HTR-8/SVneo (cell line): ENCODE results near the gene CYP11A1.
A peak's percentile ranks its signal among the peaks of the same experiment; 100 is the strongest.

Experiments used
- DNase-seq: peaks from one replicate; pipeline ENCODE4 v3.0.0; 2011; ENCODE audit warnings: low spot score, mixed read lengths; ENCODE audit not compliant: insufficient read length
- FAIRE-seq: peaks from 2 replicates; lab custom pipeline; 2011; peaks lifted over from hg19 to GRCh38; lab: Jason Lieb, UNC

CYP11A1 gene

DNA sequence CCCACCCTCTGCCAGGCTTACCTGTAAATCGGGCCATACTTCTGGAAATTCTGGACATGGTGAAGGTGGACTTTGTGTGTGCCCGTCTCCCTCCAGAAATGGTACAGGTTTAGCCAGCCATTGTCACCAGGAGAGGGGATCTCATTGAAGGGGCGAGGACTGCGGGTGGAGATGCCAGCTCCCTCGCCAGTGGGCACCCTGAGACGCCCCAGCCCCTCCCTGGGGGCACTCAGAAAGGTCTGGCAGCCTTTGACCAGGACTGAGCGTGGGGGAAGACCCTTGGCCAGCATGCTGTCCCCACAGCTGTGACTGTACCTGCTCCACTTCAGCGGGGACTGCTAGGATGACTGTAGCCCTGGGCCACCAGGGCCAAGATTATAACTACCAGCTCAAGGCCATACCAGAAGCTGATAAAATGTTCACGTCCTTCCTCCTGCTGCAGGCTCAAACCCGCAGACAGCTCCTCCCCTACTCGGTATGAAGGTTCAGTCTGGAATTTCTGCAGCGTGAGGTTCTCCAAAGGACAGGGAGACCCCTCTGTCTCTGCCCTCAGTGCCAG, at the start of gene CYP11A1:
Gene CYP11A1 (minus strand): TSS at position 351 of the 559 bp plus-strand sequence. CDS start 61 bp downstream, at position 290.
- DNase-seq (no peak), FAIRE-seq (no peak)

DNA sequence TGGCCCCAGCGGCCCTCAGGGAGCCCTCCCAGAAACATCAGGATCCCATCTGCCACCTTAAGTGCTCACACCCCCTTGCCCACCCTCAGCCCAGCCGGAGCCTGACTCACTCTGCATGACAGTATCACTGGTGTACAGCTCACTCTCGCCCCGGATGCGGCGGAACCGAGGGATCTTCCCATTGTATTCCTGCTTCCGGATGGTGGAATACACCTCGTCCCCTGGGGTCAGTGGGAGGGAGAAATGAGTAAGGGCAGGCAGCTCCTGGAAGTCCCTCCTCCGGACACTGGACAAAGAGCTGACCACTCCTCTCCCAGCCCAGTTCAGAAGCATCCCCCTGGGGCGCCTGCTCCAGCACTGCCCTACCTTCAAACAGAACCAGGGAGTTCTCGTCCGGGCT, 49.8 kb upstream of the CYP11A1 start:
- DNase-seq = peak; percentile 66
- FAIRE-seq = peak; percentile 52

- DNase-seq = no peak
- peak; percentile 76 for FAIRE-seq
Observed at GRCh38 chr15:74415966-74416916, 48.8 kb upstream of the CYP11A1 start.

- DNase-seq (no peak), FAIRE-seq (no peak)
Observed at GRCh38 chr15:74414603-74415338, 47.3 kb upstream of the CYP11A1 start.

DNA sequence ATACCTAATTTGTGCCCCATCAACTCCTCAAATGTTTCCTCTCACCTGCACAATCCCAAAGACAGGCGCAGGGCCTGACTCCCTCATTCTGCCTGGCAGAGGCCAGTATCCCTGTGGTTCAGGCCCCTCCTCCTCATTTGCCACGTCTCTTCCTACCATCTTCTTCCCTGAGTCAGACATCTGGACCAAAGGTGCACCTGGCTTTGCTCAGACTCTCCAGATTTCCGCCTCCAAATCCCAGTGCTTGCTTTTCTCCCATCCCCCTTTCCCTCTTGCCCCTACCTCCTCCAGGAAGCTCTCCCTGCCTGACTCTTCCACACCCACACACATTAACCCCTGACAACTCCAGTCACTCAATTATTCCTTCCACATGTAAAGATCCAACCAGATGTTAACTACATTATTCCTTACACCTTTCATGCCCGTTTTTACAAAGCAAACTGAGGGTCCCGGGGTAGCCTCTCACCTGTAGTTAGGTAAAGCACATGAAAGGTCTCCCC, 46.7 kb upstream of the CYP11A1 start:
- no peak for FAIRE-seq

GRCh38 chr15:74413350-74414080, 46.1 kb upstream of the CYP11A1 start:
- DNase-seq (no peak), FAIRE-seq (no peak)

More for the DNA sequence above, 46.7 kb upstream of the CYP11A1 start:
- DNase-seq = no peak

- DNase-seq (no peak), FAIRE-seq (no peak)
Observed at GRCh38 chr15:74412159-74412558, 44.7 kb upstream of the CYP11A1 start.

- no peak for DNase-seq
Observed at GRCh38 chr15:74411686-74412085, 44.2 kb upstream of the CYP11A1 start.

GRCh38 chr15:74410502-74410901, 43.1 kb upstream of the CYP11A1 start:
- DNase-seq = no peak
- no peak for FAIRE-seq

More at GRCh38 chr15:74411686-74412085, 44.2 kb upstream of the CYP11A1 start:
- FAIRE-seq = no peak

- FAIRE-seq (no peak), DNase-seq (no peak)
Observed at GRCh38 chr15:74409225-74409624, 41.8 kb upstream of the CYP11A1 start.

DNA sequence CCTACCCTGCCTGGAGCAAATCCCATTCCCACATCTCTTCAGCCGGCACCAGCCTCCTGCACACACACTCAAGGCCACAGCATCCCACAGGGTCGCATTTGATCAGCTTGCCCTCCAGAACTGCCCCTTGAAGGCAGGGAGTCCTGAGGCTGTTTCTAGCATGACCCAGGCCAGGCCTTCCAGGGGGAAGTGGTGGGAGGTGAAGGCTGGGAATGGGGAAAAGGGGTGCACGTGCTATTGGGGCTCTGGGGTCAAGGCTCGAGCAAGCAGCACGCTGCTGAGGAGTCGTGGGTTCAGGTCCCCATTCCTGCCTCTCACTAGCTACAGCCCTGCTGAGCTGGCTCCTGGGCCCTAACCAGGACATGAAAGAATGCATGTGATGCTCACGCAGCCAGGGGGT, 41.4 kb upstream of the CYP11A1 start:
- FAIRE-seq (no peak), DNase-seq (no peak)

GRCh38 chr15:74408385-74408784, 40.9 kb upstream of the CYP11A1 start:
- no peak for DNase-seq
- no peak for FAIRE-seq

GRCh38 chr15:74406992-74407705, 39.7 kb upstream of the CYP11A1 start:
- FAIRE-seq = peak; percentile 87
- DNase-seq = peak; percentile 78

DNA sequence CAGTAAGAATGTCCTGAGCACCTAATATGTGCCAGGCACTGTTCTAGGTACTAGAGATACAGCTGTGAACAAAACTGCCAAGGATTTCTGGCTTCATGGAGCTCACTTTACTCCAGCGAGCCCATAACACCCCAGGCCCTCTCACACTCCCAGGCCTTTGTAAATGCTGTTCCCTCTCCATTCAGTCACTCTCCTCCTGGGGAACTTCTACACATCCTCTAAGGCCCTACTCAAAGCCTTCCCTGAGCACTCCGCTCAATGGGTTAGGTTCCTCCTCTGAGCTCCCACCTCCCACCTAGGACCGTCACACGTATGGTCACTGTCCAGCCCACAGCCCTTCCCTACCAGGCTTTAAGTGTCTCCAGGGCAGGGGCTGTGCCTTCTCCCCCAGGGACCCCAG, 39.1 kb upstream of the CYP11A1 start:
- DNase-seq (no peak), FAIRE-seq (no peak)

GRCh38 chr15:74405823-74406222, 38.4 kb upstream of the CYP11A1 start:
- DNase-seq = no peak
- no peak for FAIRE-seq

DNA sequence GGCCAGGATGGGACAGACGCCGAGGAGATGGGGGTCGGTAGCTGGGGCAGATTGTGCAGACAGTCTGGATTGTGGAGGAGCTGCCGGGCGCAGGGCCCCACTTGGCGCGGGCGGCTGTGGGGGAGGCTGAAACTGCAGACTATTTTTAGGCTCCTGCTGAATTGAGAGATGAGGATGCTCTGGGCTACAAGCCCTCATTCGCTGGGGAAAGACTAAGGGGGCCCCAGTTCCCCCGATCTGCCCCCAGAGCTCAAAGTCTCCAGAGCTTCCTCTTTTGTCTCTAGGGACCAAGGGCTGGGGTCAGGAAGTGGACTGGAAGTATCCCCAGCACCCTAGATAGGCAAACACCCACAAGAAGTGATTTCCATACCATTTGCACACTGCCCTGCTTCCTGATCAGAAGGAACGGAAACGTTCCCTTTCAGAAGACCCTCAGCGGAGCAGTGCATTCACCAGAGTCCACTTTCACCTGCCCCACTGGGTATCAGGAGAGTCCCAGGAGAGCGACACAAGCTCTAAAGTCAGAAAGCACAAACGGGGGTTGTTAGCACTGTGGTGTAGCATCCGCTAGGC, 36.6 kb upstream of the CYP11A1 start:
- DNase-seq (no peak), FAIRE-seq (no peak)

DNA sequence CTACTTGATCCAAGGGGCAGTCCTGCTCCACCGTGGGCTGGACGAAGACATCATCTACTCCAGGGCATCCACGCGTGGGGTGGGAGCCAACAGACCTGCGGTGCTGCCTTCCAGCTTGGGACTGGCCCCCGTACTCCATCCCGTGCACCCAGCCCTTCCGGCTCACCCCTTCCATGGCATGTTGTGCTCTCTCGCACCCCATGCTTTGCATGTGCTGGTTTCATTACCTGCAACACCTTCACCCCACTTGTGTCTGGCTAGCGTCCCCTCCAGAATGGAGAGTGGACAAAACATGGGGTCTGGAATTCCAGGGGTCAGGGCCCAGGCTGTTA, 36.1 kb upstream of the CYP11A1 start:
- no peak for FAIRE-seq
- no peak for DNase-seq

DNA sequence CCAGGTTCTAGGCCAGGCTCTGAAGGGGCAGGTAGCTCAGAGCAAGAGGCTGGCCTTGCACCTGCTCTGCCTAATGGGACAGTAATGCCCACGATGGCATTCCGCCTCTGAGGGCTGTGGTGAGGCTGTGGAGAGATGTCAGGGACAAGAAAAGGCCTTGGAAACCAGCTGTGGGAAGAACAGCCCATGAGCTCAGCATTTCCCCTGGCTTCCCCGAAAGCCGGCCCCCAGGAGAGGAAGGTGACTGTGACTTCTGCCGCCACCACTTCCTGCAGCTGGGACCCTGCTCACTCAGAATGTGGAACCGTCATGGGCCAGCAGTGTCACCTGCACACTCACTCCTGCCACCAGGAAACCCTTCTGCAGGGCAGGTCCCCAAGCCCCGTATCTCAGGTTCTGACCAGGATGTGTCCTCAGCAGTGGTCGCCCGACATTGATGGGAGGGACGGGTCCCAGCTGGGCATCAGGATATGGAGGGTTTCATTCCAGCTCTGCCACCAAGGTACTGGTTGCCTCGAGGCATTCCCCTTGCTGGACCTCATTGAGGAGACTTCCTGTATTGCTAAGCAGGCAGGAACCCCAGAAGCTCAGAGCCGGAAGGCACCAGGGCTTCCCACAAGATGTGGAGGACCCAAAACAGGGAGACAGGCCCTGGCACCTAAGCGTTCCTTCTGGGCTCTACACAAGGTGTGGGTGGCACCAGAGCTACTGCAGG, 35.6 kb upstream of the CYP11A1 start:
- DNase-seq (no peak), FAIRE-seq (no peak)
